IMR-90 (cell line): ENCODE data around the gene AMIGO3. TPM values are rescaled to one million over a fixed set of nuclear protein-coding genes. Genes with fewer than 3 reads are reported as not detected.

Experiments used
- ATAC-seq: fragments of 200-7000 bp; cut with Tn5 transposase; 2 replicates; pipeline ENCODE4 v1.9.1; 2020; ENCODE audit warnings: low read depth, mild to moderate bottlenecking, moderate library complexity
- BruUV-seq: library from RNA; stranded (reverse); fragments of 400-500 nt; replicated peaks from 2 replicates; lab custom pipeline; 2021; lab: Mats Ljungman, UMichigan
- CTCF ChIA-PET: fragments of 300-600 bp; formaldehyde crosslinking; extraction: SDS; loops from one replicate; lab custom pipeline; 2021; ENCODE audit warnings: antibody characterized with exemption; lab: Yijun Ruan, JAX
- POLR2A ChIA-PET: fragments of 300-600 bp; sonication (Branson Sonifier 250); formaldehyde crosslinking; loops from one replicate; lab custom pipeline; 2022; ENCODE audit warnings: antibody characterized with exemption; ENCODE audit not compliant: unreplicated experiment; lab: Charles Lee
- DNase-seq: peaks from one replicate; pipeline ENCODE4 v3.0.0; 2013
- H2AFZ ChIP-seq: replicated peaks from 2 replicates; pipeline ENCODE3; 2013; ENCODE audit warnings: low read length, mild to moderate bottlenecking; ENCODE audit not compliant: poor library complexity
- H2AK5ac ChIP-seq: 2 replicates; pipeline ENCODE4 v1.6.1; 2013; ENCODE audit warnings: low read depth, low read length, inconsistent platforms
- H2AK9ac ChIP-seq: replicated peaks from 2 replicates; pipeline ENCODE3; 2013; ENCODE audit warnings: mild to moderate bottlenecking, low read depth, low read length, moderate library complexity; ENCODE audit not compliant: poor library complexity
- H2BK120ac ChIP-seq: 2 replicates; pipeline ENCODE4 v1.6.1; 2013; ENCODE audit warnings: low read depth, low read length, inconsistent platforms
- H2BK15ac ChIP-seq: 3 replicates; pipeline ENCODE4 v1.6.1; 2013; ENCODE audit warnings: low read depth, low read length, inconsistent platforms
- H2BK20ac ChIP-seq: 2 replicates; pipeline ENCODE4 v1.6.1; 2013; ENCODE audit warnings: low read depth, mild to moderate bottlenecking, inconsistent platforms, low read length, moderate library complexity
- H2BK5ac ChIP-seq: 2 replicates; pipeline ENCODE4 v1.6.1; 2013; ENCODE audit warnings: mild to moderate bottlenecking, low read depth, low read length, inconsistent platforms; ENCODE audit not compliant: poor library complexity, severe bottlenecking
- H3K14ac ChIP-seq: replicated peaks from 2 replicates; pipeline ENCODE4 v1.6.1; 2013; ENCODE audit warnings: low read depth, low read length, inconsistent platforms
- H3K18ac ChIP-seq: 2 replicates; pipeline ENCODE4 v1.6.1; 2013; ENCODE audit warnings: low read depth, low read length, control low read depth
- H3K23ac ChIP-seq: 2 replicates; pipeline ENCODE4 v1.6.1; 2013; ENCODE audit warnings: low read depth, low read length, inconsistent platforms
- H3K27ac ChIP-seq: 2 replicates; pipeline ENCODE4 v1.5.1; 2013; ENCODE audit warnings: mild to moderate bottlenecking, control low read depth, low read length; ENCODE audit not compliant: insufficient read depth
- H3K27me3 ChIP-seq: 2 replicates; pipeline ENCODE4 v1.6.1; 2013; ENCODE audit warnings: low read length; ENCODE audit not compliant: control insufficient read depth, insufficient read depth
- H3K36me3 ChIP-seq: 2 replicates; pipeline ENCODE4 v1.6.1; 2013; ENCODE audit warnings: low read length, mixed read lengths; ENCODE audit not compliant: control insufficient read depth, insufficient read depth
- H3K4ac ChIP-seq: 2 replicates; pipeline ENCODE4 v1.6.1; 2013; ENCODE audit warnings: low read depth, low read length, inconsistent platforms
- H3K4me1 ChIP-seq: 2 replicates; pipeline ENCODE4 v1.6.1; 2013; ENCODE audit warnings: low read length, mixed read lengths; ENCODE audit not compliant: control insufficient read depth, insufficient read depth
- H3K4me2 ChIP-seq: 2 replicates; pipeline ENCODE4 v1.6.1; 2013; ENCODE audit warnings: low read depth, mild to moderate bottlenecking, control low read depth, low read length, moderate library complexity
- H3K4me3 ChIP-seq: 2 replicates; pipeline ENCODE4 v1.5.1; 2013; ENCODE audit warnings: low read depth, mild to moderate bottlenecking, control low read depth, low read length, moderate library complexity; ENCODE audit not compliant: insufficient read depth
- H3K56ac ChIP-seq: 2 replicates; pipeline ENCODE4 v1.6.1; 2013; ENCODE audit warnings: low read length, inconsistent platforms; ENCODE audit not compliant: insufficient read depth; ENCODE audit errors: extremely low read depth
- H3K79me1 ChIP-seq, 2 experiments: 2 replicates each; pipeline ENCODE4 v1.6.1; 2013; ENCODE audit warnings: low read length in 2 of 2, inconsistent platforms in 1 of 2, low read depth in 1 of 2
- H3K9ac ChIP-seq: 2 replicates; pipeline ENCODE4 v1.6.1; 2013; ENCODE audit warnings: low read depth, low read length, control low read depth
- H3K9me1 ChIP-seq: 2 replicates; pipeline ENCODE4 v1.6.1; 2013; ENCODE audit warnings: low read length, inconsistent platforms; ENCODE audit not compliant: insufficient read depth
- H3K9me3 ChIP-seq: 2 replicates; pipeline ENCODE4 v1.6.1; 2013; ENCODE audit warnings: low read length; ENCODE audit not compliant: control insufficient read depth, insufficient read depth
- H4K20me1 ChIP-seq: 2 replicates; pipeline ENCODE4 v1.6.1; 2013; ENCODE audit warnings: low read length, inconsistent platforms; ENCODE audit not compliant: insufficient read depth
- H4K5ac ChIP-seq: 2 replicates; pipeline ENCODE4 v1.6.1; 2013; ENCODE audit warnings: mild to moderate bottlenecking, low read depth, low read length, control low read depth
- H4K8ac ChIP-seq, 2 experiments: 2 replicates each; pipeline ENCODE4 v1.6.1; 2013; ENCODE audit warnings: low read depth in 2 of 2, low read length in 2 of 2, control low read depth in 1 of 2, inconsistent platforms in 1 of 2
- H4K91ac ChIP-seq: 2 replicates; pipeline ENCODE4 v1.6.1; 2013; ENCODE audit warnings: low read depth, low read length, inconsistent platforms; ENCODE audit not compliant: insufficient read depth
- MAZ ChIP-seq: IDR thresholded peaks from 2 replicates; pipeline ENCODE4 v1.6.1; 2012; ENCODE audit warnings: low read depth, mild to moderate bottlenecking, low read length, improper control_type of control experiment, moderate library complexity, borderline replicate concordance
- MXI1 ChIP-seq: IDR thresholded peaks from 2 replicates; pipeline ENCODE4 v1.6.1; 2012; ENCODE audit warnings: low read depth, mild to moderate bottlenecking, low read length, moderate library complexity, borderline replicate concordance
- RAD21 ChIP-seq: IDR thresholded peaks from 2 replicates; pipeline ENCODE4 v1.6.1; 2012; ENCODE audit warnings: low read length, improper control_type of control experiment
- RCOR1 ChIP-seq: IDR thresholded peaks from 2 replicates; pipeline ENCODE4 v1.6.1; 2012; ENCODE audit warnings: mild to moderate bottlenecking, low read length, improper control_type of control experiment; ENCODE audit not compliant: insufficient replicate concordance
- WGBS, 2 experiments: methylation state at CpG; one replicate each; pipeline versions ENCODE4 v1.1.5 to v1.1.7; 2013; ENCODE audit warnings: missing lambda C conversion rate in 2 of 2; ENCODE audit not compliant: insufficient read length in 1 of 2; ENCODE audit errors: extremely low coverage in 2 of 2; 5-methylcytosine and 5-hydroxymethylcytosine counted together
- dilution Hi-C: fragments of 300-500 bp; cut with HindIII; formaldehyde crosslinking; loops from one replicate; pipeline ENCODE4 v1.14.3; 2018; ENCODE audit warnings: low sequenced_read_pairs; ENCODE audit not compliant: unreplicated experiment
- in situ Hi-C: fragments of 300-500 bp; cut with MboI; formaldehyde crosslinking; loops from 3 replicates; pipeline ENCODE4 v1.14.3; 2019; ENCODE audit warnings: low sequenced_read_pairs, inconsistent platforms, mixed read lengths
- intact Hi-C: fragments of 100-400 bp; cut with micrococcal nuclease; formaldehyde crosslinking; loops from 2 replicates; pipeline ENCODE4 v1.10.0; 2022
- polyA plus RNA-seq, 3 experiments: library from polyadenylated mRNA; depleted of rRNA; stranded (reverse); fragments of >200 nt; gene quantifications; 2 replicates each; pipeline ENCODE4 v1.2.3, GENCODE V29; 2012; ENCODE audit warnings: low replicate concordance in 1 of 3
- total RNA-seq: library from RNA; depleted of rRNA; stranded (reverse); fragments of >200 nt; gene quantifications from 2 replicates; pipeline ENCODE4 v1.2.3, GENCODE V29; 2012
- TF ChIP-seq, protein P1 (sequence below): conservative IDR thresholded peaks from 2 replicates; pipeline ENCODE4 v1.5.1; 2012; ENCODE audit warnings: mild to moderate bottlenecking, low read depth, low read length, improper control_type of control experiment
- TF ChIP-seq, protein P2 (sequence below): fragments of 150-350 bp; IDR thresholded peaks from 2 replicates; pipeline ENCODE4 v1.6.1; 2016; ENCODE audit warnings: low read depth, mild to moderate bottlenecking, low read length, moderate library complexity, borderline replicate concordance

AMIGO3 gene
- total and polyA plus RNA-seq, 2 of the 4 experiments (the other 2 are of a cell fraction): 1.5 TPM; not detected in 1

- WGBS, 2 experiments: 94% methylated on average over 5 of the region's 9 CpGs; no CpG with 5 or more reads in 1 of the 2 experiments
- Histone ChIP-seq H3K27me3 (no peaks in the 10 kb centered on the region), H3K4ac (no peak overlapping the region), H2BK120ac (no peak overlapping the region), H2BK5ac (no peak overlapping the region), H2BK20ac (no peak overlapping the region), H4K20me1 (peaks cover 7% of the 10 kb centered on the region; the same call in 1 of the 2 replicates), H3K18ac (no peak overlapping the region), H3K23ac (no peak overlapping the region), H3K14ac (no peak overlapping the region), H3K4me2 (no peak overlapping the region), H3K9me1 (no peaks in the 10 kb centered on the region), H3K79me1 (no peaks in the 10 kb centered on the region), H4K8ac (no peak overlapping the region), H3K36me3 (peaks cover 29% of the 10 kb centered on the region), H3K27ac (no peak overlapping the region), H3K9ac (no peak overlapping the region), H2BK15ac (no peak overlapping the region), H3K9me3 (no peaks in the 10 kb centered on the region), H2AK5ac (no peak overlapping the region), H4K5ac (no peak overlapping the region), H3K4me1 (no peaks in the 10 kb centered on the region), H3K4me3 (no peak overlapping the region), H4K91ac (no peak overlapping the region), H3K56ac (no peak overlapping the region), H2AK9ac (peak overlapping the region; percentile 13), H2AFZ (no peak overlapping the region)
- ChIA-PET CTCF (no interaction called here), POLR2A (no interaction called here)
- dilution Hi-C loops: no loop called here
- BruUV-seq: no TSS peak
- no peak for TF ChIP-seq RAD21
- TF ChIP-seq MAZ: no peak
- TF ChIP-seq, protein P1, sequence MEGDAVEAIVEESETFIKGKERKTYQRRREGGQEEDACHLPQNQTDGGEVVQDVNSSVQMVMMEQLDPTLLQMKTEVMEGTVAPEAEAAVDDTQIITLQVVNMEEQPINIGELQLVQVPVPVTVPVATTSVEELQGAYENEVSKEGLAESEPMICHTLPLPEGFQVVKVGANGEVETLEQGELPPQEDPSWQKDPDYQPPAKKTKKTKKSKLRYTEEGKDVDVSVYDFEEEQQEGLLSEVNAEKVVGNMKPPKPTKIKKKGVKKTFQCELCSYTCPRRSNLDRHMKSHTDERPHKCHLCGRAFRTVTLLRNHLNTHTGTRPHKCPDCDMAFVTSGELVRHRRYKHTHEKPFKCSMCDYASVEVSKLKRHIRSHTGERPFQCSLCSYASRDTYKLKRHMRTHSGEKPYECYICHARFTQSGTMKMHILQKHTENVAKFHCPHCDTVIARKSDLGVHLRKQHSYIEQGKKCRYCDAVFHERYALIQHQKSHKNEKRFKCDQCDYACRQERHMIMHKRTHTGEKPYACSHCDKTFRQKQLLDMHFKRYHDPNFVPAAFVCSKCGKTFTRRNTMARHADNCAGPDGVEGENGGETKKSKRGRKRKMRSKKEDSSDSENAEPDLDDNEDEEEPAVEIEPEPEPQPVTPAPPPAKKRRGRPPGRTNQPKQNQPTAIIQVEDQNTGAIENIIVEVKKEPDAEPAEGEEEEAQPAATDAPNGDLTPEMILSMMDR: no peak
- TF ChIP-seq RCOR1: no peak
- TF ChIP-seq, protein P2, sequence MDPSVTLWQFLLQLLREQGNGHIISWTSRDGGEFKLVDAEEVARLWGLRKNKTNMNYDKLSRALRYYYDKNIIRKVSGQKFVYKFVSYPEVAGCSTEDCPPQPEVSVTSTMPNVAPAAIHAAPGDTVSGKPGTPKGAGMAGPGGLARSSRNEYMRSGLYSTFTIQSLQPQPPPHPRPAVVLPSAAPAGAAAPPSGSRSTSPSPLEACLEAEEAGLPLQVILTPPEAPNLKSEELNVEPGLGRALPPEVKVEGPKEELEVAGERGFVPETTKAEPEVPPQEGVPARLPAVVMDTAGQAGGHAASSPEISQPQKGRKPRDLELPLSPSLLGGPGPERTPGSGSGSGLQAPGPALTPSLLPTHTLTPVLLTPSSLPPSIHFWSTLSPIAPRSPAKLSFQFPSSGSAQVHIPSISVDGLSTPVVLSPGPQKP: no peak
- no peak for TF ChIP-seq MXI1
- intact Hi-C loops: loop anchor here (10.0 kb wide), 1 partner anchor 388 kb away; no protein-coding TSS in a partner anchor
- no peak for ATAC-seq
- in situ Hi-C loops: no loop called here
- no peak for DNase-seq
Observed at GRCh38 chr3:49706456-49707112, 12.9 kb downstream of the AMIGO3 start.
